OCI-LY3 (cell line): ENCODE results near the gene RRP9.
A peak's percentile ranks its signal among the peaks of the same experiment; 100 is the strongest.

ENCODE experiments used
- H2AFZ ChIP-seq: fragments of 200-600, 300-600 bp; shearing (Covaris generic); 2 replicates; pipeline ENCODE4 v1.6.0; 2014; ENCODE audit warnings: antibody characterized with exemption, low read depth, low read length
- H3K27ac ChIP-seq: fragments of 200-600, 300-600 bp; sonication (generic); 2 replicates; pipeline ENCODE4 v1.5.1; 2014; ENCODE audit warnings: mild to moderate bottlenecking, low read length, moderate library complexity, mixed read lengths
- H3K27me3 ChIP-seq: fragments of 200-600, 300-600 bp; sonication (generic); 2 replicates; pipeline ENCODE4 v1.6.1; 2014; ENCODE audit warnings: low read depth, low read length, mixed read lengths
- H3K36me3 ChIP-seq: fragments of 200-600, 300-600 bp; sonication (generic); replicated peaks from 2 replicates; pipeline ENCODE3; 2014; ENCODE audit warnings: low read depth, low read length, mixed read lengths
- H3K4me1 ChIP-seq: fragments of 300-600, 200-600 bp; sonication (generic); 2 replicates; pipeline ENCODE4 v1.6.1; 2014; ENCODE audit warnings: low read length, mixed read lengths
- H3K4me2 ChIP-seq: fragments of 200-600, 300-600 bp; sonication (generic); 2 replicates; pipeline ENCODE4 v1.6.1; 2014; ENCODE audit warnings: low read length, mixed read lengths
- H3K4me3 ChIP-seq: fragments of 300-600, 200-600 bp; sonication (generic); 2 replicates; pipeline ENCODE4 v1.5.1; 2014; ENCODE audit warnings: antibody characterized with exemption, mild to moderate bottlenecking, low read length, moderate library complexity
- H3K79me2 ChIP-seq: fragments of 300-600, 200-600 bp; shearing (Covaris generic); 2 replicates; pipeline ENCODE4 v1.6.1; 2014; ENCODE audit warnings: mild to moderate bottlenecking, low read length, mixed read lengths
- H3K9ac ChIP-seq: fragments of 300-600, 200-600 bp; shearing (Covaris generic); 2 replicates; pipeline ENCODE4 v1.6.0; 2014; ENCODE audit warnings: mild to moderate bottlenecking, low read length, moderate library complexity
- H3K9me3 ChIP-seq: fragments of 200-600, 300-600 bp; shearing (Covaris generic); 2 replicates; pipeline ENCODE4 v1.6.1; 2014; ENCODE audit warnings: low read length, mixed read lengths; ENCODE audit not compliant: insufficient read depth
- H4K20me1 ChIP-seq: fragments of 200-600, 300-600 bp; sonication (generic); 2 replicates; pipeline ENCODE4 v1.6.1; 2016; ENCODE audit warnings: low read length, mixed read lengths; ENCODE audit not compliant: insufficient read depth
- EZH2phosphoT487 ChIP-seq: fragments of 200-600 bp; shearing (Covaris generic); IDR thresholded peaks from 2 replicates; pipeline ENCODE4 v1.6.1; 2018; ENCODE audit warnings: antibody characterized with exemption, mixed run types, low read depth
- TF ChIP-seq, protein P1 (sequence below): fragments of 200-600, 300-600 bp; sonication (generic); IDR thresholded peaks from 2 replicates; pipeline ENCODE4 v1.5.1; 2014; ENCODE audit warnings: antibody characterized with exemption, low read length, low read depth

Gene RRP9

DNA sequence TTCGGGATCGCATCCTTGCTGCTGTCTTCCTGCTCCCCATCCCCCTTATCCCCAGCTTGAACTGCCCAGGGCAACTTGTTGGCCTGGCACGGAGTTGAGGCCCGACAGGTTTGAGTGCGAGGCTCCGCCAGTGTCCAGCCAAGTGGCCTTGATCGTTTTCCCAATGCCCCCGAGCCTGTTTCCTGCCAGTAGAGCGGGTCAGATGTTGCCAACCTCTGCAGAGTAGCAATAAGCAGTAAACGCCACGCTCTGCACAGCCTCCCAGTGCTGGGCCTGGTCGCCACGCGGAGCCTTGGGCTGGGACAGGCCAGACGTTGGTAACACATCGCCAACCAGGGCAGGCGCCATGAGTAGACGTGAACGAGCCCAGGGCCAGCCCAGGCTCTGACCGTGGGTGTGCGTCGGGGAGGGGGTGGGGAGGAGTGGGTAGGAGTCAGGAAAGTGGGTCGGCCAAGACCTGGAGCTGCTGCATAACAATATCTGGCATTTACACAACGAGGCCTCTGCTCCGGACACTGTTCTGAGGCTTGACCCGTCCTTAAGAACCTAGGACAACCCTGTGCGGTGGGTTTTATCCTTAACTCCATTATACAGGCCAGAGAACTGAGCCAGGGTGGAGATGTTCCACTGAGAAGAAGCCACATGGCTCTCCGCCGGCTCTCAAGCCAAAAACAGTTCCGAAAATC, 32.7 kb upstream of the RRP9 start:
- H3K27me3 ChIP-seq: no peaks in the 10 kb centered on the region

DNA sequence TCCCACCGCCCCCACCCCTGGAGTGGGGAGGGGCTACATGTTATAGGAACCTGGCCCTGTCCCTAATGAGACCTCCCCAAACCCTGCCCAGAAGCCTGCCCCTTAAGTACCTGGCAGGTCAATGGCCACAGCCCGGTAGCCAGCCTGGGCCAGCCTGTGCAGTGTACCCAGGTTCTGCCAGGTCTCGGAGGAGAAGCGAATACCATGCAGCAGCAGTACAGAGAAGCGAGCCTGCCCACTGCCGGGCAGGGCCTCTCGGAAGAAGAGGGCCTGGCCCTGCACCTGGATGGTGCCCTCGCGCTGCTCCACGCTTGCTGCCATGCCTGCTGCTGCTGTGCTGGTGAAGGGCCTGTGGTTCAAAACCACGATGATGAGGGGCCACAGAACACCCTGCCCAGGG, 29.6 kb upstream of the RRP9 start:
- H3K36me3 ChIP-seq: peaks cover 5% of the 10 kb centered on the region
- H3K27ac ChIP-seq: no peak overlapping the region
- TF ChIP-seq EZH2phosphoT487: no peak
- TF ChIP-seq, protein P1, sequence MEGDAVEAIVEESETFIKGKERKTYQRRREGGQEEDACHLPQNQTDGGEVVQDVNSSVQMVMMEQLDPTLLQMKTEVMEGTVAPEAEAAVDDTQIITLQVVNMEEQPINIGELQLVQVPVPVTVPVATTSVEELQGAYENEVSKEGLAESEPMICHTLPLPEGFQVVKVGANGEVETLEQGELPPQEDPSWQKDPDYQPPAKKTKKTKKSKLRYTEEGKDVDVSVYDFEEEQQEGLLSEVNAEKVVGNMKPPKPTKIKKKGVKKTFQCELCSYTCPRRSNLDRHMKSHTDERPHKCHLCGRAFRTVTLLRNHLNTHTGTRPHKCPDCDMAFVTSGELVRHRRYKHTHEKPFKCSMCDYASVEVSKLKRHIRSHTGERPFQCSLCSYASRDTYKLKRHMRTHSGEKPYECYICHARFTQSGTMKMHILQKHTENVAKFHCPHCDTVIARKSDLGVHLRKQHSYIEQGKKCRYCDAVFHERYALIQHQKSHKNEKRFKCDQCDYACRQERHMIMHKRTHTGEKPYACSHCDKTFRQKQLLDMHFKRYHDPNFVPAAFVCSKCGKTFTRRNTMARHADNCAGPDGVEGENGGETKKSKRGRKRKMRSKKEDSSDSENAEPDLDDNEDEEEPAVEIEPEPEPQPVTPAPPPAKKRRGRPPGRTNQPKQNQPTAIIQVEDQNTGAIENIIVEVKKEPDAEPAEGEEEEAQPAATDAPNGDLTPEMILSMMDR: no peak
- no peak overlapping the region for H3K4me2 ChIP-seq
- H3K4me3 ChIP-seq: no peak overlapping the region
- no peaks in the 10 kb centered on the region for H4K20me1 ChIP-seq
- H3K27me3 ChIP-seq: no peaks in the 10 kb centered on the region
- no peak overlapping the region for H2AFZ ChIP-seq
- no peaks in the 10 kb centered on the region for H3K9me3 ChIP-seq
- no peak overlapping the region for H3K9ac ChIP-seq
- H3K4me1 ChIP-seq: peaks cover 24% of the 10 kb centered on the region
- peaks cover 8% of the 10 kb centered on the region for H3K79me2 ChIP-seq

More for the DNA sequence above, 32.7 kb upstream of the RRP9 start:
- no peaks in the 10 kb centered on the region for H3K9me3 ChIP-seq
- H4K20me1 ChIP-seq: no peaks in the 10 kb centered on the region
- H3K9ac ChIP-seq: peak overlapping the region; percentile 96
- no peak for TF ChIP-seq EZH2phosphoT487
- TF ChIP-seq, protein P1: no peak
- peaks cover 8% of the 10 kb centered on the region for H3K79me2 ChIP-seq
- peak overlapping the region; percentile 98 for H3K4me3 ChIP-seq
- peaks cover 14% of the 10 kb centered on the region for H3K4me1 ChIP-seq
- peak overlapping the region; percentile 41 for H3K27ac ChIP-seq
- peak overlapping the region; percentile 99 for H2AFZ ChIP-seq
- peaks cover 5% of the 10 kb centered on the region for H3K36me3 ChIP-seq
- peak overlapping the region; percentile 100 for H3K4me2 ChIP-seq

DNA sequence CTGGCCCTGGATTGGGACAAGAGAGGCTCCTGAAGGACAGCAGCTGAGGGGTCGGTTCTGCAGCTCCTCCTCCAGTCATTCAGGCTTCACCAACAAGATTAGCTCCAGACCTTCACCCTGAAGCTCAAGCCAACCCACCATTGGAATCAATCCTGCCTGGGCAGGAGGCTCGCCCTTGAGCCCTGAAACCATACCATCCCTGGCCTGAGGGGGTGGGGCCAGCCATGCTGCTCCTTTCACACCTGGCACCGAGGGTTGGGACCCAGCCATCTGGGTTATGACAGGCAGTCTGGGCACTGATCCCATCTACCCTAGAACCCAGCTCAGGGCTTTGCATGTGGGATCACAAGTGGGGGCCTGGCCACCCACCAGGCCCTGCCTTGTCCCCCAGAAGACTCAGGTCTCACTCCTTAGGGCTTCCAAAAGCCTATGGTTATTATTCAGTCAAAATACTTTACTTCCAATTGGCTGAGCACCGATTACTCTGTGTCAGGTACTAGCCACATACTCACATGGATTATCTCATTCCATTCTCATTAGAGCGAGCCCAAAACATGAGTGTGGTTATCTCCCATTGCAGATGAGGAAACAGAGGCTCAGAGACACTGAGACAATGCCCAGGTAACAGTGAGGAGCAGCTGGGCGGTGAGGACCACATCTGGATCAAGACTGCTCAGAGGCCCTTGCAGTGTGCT, 29.0 kb upstream of the RRP9 start:
- no peak for TF ChIP-seq EZH2phosphoT487
- TF ChIP-seq, protein P1: no peak
- Histone ChIP-seq H3K27me3 (no peaks in the 10 kb centered on the region), H3K4me1 (peaks cover 24% of the 10 kb centered on the region), H3K4me3 (no peak overlapping the region), H2AFZ (no peak overlapping the region), H3K4me2 (no peak overlapping the region), H3K9me3 (no peaks in the 10 kb centered on the region), H3K36me3 (peaks cover 5% of the 10 kb centered on the region), H4K20me1 (no peaks in the 10 kb centered on the region), H3K9ac (no peak overlapping the region), H3K27ac (no peak overlapping the region), H3K79me2 (peaks cover 8% of the 10 kb centered on the region)

DNA sequence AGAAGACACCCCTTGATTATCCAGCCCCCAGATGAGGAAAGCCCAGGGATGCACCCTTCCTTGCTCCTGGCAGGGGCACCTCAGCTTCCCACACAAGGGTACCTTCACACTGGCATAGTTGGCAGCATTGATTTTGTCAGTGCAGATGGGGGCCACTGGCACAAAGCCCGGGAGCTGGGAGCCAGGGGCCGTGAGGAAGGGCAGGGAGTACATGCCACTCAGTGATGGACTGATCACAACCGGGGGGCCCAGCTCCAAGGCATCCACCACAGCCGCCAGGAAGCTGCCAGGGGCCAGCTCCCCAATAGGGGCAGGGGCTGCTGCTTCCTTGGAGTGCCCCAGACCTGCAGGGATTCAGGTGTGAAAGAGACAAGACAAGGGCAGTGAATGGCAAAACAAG, 28.1 kb upstream of the RRP9 start:
- Histone ChIP-seq H3K4me1 (peaks cover 20% of the 10 kb centered on the region), H4K20me1 (no peaks in the 10 kb centered on the region), H3K27me3 (no peaks in the 10 kb centered on the region), H3K9ac (no peak overlapping the region), H3K4me2 (no peak overlapping the region), H3K79me2 (peaks cover 8% of the 10 kb centered on the region), H3K27ac (no peak overlapping the region), H3K4me3 (no peak overlapping the region), H3K36me3 (peaks cover 5% of the 10 kb centered on the region), H3K9me3 (no peaks in the 10 kb centered on the region), H2AFZ (no peak overlapping the region)
- no peak for TF ChIP-seq EZH2phosphoT487
- TF ChIP-seq, protein P1: no peak
